Hypothalamus (tissue), 51 donors: ENCODE results near the gene ARHGAP12.

Experiments used
- DNase-seq, 51 donors: peaks; one replicate each; lab custom pipeline; 2025; lab: John Stamatoyannopoulos, UW

ARHGAP12 gene

DNA sequence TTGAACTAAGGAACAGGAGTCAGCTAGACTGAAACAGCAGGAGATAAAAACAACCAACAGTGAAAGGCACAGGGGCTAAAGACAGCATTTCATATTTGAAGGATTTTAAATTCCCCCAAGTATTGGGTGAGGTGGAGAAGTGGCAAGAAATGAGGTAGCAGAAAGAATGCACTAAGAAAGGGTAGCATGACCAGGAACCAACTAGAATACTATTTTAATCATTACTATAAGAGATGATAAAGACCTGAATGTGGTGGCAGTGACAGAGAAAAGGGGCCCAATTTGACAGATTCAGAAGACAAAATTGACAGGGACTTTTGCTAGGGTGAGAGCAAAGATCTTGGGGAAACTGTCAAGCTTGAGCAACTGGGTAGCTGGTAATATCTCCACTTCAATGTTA lies 94.9 kb downstream of the ARHGAP12 start:
- no peak for DNase-seq

DNA sequence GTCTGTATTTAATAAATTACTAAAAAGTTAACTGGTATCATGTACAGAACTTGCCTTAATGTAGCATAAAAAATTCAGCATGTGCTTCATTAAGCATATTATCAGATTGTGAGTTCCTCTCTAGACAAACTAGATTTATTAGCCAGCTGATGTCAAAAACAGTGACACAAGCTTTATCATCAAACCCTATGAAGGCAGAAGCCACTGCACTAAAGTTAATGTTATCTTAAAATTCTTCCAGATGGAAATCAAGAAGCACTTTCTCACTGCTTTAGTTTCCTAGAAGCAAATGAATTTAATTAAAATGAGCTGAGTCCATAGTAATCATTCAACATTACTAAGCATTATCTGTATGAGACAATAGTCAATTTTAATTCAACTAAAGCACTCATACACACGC lies 96.4 kb downstream of the ARHGAP12 start:
- no peak for DNase-seq

DNA sequence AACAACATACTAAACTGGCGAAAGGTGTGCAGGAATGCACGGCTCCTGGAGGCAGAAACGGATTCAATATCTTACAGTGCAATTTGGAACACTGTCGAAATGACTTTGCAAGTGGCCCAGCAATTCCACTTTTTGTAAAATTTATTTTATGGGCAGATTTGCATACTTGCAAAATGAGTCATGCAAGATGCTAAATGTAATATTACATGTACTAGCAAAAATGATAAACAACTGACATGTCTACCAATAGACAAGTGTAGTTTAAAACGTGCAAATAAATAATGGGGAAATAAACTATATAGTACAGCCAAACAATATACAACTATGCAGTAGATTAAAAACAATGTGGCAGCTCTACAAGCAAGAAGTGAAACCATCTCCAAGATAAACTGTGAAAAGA lies 97.7 kb downstream of the ARHGAP12 start:
- DNase-seq: no peak

DNA sequence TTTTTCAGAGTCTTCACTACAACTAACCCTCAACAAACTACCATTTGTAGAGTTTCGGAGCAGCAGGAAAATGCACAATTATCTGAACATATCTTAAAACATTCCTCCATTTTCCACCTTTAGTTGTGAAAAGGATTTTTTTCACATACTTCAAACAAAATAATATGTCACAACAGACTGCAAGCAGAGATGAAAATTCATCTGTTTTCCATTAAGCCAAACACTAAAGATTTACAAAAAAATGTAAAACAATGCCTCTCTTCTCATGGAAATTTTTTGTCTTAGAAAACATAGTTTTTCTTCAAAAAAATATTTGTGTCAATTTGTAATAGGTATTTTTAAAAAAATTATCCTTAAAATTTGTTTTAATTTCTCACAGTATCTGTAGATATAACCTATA lies 98.9 kb downstream of the ARHGAP12 start:
- no peak for DNase-seq

DNA sequence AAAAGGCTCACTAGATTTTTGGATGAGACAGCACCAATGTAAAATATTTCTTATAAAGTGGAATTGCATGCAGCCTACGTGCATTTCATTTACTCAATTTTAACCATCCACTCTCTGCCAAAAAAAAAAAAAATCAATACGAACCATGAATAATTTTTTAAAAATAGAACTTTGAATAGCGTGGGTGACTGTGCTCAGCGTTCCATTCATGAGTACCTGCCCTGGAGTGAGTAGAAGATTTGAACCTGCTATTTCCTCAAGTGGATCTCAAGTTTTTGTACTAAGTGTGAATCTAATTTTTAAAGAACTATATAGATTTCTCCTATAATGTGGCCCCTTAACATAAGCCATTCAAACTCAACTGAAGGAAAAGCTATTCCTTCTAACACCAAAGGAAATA lies 105.3 kb downstream of the ARHGAP12 start:
- DNase-seq: no peak

DNA sequence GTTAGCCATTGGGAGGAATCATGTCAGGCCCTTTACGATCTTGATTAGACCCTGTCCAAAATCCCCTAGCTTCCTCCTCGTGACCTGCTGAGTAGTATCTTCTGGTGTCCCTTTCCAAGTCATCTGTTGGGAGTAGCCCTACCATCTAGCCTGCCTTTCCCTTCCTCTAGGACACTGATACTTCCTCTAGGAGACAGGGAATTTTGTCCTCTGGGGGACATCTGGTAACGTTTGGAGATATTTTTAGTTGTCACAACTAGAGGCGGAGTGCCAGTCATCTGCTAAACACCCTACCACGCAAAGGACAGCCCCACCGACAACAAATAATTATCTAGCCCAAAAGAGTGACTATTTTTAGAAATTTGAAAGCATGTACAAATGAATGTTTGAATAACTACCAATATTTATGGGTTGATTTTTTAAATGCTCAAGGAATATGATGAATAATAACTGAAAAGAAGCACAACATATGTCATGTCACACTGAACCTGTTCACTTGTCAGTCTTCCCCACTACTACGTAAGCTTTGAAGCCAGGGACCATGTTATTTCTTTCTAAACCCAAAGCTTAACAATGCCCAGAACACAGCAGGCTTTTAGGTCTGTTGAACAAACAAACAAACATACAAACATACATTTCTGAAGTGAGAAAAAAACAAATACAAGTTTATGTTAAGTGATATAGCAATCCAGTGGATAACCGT lies 105.9 kb downstream of the ARHGAP12 start:
- no peak for DNase-seq

DNA sequence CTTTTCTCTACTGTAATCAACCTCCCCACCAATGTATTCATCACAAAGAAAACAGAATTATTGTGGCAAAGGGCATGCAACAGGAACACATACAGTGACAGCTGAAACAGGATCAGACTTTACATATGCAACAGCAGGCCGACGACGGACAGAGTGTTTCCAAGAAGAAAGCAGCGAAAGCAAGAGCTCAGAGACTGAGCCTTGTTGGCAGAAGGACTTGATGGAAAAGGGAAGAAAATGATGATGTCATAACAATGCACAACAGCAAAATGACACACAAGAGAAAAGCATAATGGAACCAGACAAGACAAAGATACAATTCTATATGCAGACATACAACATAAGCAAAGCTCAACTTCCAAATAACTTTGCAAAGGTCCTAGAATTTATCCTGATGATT lies 106.5 kb downstream of the ARHGAP12 start:
- no peak for DNase-seq

DNA sequence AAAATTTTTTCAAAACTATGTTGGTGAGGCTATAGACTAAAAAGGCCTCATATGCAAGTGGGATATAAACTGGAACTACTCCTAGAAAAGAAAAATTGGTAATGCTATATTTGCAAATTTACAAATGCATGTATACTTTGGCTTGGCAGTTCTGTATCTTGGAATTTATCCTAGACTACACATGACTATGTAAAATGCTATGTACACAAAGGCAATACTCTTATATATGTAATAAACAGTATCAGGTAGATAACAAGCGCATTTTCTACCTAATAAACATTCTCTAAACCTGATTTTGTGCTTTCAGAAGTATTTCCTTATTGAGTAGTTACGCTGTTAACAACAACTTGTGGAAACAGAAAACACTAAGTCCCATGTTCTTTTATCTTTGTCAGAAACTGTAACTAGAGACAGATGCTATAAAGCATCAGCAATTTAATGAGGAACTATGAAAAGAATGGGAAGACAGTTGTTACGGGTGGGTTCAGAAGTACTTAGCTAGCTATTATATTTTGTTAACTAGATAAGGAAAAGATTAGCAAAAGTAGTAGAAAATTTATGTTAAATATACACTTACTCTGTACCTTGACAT lies 107.8 kb downstream of the ARHGAP12 start:
- no peak for DNase-seq

DNA sequence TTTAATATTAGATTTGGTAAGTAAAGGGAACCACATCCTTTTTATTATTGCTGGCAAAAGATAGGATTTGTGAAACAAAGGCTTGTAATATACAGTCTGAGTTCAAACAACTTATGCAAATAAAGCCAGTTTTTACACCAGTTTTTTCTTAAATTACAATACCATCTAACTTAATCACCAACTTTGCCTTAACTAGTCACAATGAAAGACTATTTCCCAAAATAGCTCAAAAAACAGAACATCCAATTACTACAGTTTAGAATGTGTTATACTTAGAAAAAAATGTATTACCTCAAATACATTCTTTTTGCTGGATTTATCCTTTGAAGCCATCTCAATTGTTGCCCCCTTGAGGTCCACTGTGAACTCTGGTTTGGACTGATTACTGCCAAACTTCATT lies 108.5 kb downstream of the ARHGAP12 start:
- DNase-seq: no peak

DNA sequence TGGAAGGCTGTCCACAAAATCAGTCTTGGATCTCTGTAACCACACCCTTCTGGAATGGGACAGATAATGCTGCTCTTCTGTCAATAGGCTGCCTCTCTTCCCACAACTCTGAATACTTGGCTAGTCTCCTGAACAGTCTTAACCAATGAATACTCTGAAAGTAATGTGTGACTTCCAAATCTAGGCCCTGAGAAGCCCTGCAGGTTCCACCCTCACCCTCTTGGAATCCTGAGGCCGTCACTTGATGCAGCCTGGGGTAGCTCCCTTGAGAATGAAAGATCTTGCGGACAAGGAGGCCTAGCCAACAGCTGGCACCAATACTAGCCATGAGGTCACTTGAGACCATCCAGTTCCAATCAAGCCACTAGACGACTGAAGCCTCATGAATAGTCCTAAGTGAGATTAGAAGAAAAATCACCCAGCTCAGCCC lies 109.2 kb downstream of the ARHGAP12 start:
- DNase-seq: peak in 2 of 51 donors; percentile 0 to 9

DNA sequence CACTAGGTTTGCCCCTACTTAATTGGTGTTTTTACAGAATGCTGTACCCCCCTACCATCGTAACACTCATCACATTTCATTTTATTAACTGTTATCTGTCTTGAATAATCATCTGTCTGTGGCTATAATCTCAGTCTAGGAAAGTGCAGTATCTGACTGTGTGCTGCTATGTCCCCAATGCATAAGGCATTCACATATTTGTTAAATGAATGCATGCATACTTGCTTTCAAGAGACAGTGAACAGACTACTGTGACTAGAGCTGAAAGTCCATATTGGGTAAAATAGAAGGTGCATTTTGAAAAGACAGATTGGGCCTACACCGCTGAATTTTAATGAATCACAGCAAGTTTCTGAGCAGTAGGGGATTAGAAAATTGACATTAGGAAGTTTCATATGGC lies 112.3 kb downstream of the ARHGAP12 start:
- DNase-seq: no peak

DNA sequence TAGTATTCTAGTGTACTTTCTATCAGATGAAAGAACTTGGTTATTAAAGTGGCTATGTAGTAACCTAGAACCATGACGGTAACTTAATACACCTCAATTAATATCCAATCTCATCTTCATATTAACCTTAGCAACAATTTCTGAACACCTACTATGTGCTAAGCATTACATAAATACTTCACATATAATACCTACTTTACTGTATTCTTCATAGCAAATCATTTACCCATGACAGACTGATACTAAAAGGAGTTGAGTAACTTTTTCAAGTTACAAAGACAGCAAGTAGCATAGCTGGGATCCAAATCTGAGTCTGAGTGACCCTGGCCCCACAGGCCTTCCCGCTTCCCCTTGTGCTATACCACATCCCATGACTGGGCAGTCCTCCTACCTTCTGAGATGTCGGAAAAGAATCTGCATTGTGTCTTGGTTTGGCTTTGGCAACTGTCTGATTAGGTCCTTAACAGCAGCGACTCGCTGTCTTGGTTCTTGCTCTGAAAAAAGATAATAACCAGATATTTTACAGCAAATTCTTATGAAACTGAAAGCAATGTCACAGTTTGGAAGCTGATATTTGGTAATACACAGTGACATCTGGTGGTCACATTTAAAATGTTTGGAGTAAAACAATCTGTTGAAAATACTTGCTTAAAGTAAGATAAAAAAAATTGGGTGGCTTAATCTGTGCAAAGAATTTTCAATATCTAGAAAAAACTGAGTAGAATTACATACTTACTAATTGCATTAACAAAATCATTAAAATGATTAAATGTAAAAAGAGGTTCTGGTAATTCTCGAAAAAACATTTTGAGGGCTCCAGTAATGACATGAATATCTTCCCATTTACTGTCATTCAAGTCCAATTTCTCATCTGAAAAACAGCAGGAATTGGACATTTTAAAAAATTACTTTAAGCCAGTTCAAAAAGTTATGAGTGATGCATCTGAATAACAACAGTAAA lies 120.1 kb downstream of the ARHGAP12 start:
- peak in 19 of 51 donors; percentile 2 to 86 (median 15) for DNase-seq

DNA sequence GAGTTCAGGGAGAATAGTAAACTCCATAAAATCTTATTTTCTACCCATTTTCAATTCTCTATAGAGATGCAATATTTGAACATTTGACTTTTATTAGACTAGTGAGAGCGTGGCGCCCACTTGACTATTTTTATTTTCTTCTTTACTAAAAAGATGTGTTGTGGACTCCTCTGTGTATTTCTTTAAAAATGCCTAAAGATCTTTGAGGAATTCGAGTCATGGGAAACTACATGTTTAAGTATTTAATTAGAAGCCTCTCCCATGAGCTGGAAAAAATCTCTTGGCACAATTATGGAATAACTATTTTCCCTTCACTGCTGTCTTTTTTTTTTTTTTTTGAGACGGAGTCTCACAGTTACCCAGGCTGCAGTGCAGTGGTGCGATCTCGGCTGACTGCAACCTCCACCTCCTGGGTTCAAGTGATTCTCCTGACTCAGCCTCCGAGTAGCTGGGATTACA lies 124.2 kb downstream of the ARHGAP12 start:
- DNase-seq: no peak

DNA sequence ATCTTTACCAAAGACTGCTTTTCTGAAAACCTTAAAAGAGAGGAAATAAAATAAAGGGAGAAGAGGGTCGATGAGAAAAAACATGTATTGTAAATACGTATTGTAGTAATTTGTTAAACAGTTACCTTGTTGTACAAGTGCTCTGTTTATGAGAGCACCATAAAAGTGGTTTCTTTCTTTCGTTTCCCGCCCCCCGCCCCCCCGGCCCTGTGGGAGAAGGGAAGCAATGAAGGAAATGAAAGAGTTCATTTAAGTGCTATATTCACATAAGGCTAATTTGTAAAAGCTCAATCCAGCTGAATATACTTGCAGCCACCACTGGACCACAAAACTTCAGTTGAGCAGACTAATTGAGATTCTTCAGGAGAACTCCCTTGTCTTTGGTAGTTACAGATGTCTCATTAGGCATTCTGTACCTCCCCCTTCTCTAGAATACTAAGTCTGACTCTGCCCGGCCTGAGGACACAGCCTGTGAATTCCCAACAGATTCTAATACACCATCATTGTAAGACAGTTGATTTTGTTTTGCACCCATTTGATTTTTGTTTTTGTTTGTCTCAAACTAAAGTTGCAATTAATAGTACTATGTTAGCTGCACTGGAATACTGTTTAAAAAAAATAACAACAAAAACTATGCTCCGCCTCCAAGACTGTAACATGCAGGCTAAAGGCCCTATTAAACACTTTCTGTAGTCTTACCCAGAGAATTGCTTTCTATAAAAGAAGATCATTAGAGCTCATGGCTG lies 124.9 kb downstream of the ARHGAP12 start:
- peak in 15 of 51 donors; percentile 1 to 58 (median 11) for DNase-seq

DNA sequence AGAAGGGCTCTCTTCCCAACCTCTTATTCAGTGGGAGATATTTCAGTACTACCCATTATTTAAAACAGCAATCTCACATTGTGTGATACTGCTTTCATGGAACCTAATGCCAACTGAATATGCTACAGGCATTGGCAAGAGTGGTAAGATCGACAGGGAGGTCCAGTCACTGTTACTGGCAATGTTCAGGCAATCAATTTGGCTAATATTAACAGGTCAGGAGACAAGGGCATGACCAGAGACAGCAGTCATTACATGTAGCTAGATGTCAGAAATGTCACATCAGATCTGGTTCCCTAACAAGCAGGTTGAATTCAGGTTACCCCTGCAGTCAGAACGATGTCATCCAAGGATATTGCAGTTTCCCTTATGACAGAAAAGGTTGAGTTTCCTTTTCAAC lies 129.4 kb downstream of the ARHGAP12 start:
- no peak for DNase-seq

DNA sequence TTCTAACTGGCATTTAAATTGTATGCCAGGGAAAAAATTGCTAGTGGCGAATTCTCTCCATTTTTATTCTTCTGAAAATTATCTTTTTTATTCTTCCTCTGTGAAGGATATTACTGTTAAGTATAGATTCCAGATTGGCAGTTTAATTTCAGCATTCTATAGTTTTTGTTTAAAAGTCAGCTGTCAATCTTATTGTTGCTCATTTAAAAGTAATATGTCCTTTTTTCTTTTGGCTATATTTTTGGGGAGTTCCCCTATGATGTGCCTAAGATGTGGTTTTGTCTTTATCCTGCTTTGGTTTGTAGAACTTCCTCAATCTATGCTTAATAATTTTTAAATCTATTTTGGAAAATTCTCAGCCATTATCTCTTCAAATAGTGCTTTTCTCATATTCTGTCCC lies 135.9 kb downstream of the ARHGAP12 start:
- DNase-seq: no peak

DNA sequence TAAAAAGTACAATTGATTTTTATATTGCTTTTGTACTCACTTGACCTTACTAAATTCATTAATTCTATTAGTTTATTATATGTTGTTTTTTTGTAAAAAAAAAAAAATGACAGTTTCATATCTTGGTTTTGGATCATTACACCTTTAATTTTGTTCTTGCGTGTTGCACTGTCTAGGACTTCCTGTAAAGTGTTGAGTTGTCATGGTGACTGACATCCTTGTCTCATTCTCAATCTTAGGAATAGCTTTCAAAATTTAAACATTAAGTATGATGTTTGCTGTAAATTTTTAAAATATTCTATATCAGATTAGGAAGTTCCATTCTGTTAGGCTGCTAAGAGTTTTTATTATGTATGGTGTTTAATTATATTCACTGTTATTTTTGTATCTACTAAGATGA lies 139.1 kb downstream of the ARHGAP12 start:
- DNase-seq: no peak

DNA sequence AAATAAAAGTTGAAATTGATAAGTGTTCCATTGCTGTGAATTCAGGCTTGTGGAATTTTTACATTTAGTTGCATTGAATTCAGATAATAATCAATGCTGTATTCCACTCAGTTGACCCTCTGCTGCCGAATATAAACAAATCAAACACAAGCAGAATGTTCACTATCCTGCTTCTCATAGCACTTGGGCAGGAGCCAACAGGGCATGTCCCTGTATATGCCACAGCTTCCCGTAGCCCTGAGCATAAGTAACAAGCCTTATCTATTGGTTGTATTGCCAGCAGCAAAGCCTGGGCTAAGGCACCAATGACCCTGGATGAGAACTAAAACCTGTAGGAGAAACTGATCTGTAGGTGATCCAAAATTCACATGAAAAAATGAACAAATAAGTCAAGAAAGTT lies 145.9 kb downstream of the ARHGAP12 start:
- DNase-seq: no peak

DNA sequence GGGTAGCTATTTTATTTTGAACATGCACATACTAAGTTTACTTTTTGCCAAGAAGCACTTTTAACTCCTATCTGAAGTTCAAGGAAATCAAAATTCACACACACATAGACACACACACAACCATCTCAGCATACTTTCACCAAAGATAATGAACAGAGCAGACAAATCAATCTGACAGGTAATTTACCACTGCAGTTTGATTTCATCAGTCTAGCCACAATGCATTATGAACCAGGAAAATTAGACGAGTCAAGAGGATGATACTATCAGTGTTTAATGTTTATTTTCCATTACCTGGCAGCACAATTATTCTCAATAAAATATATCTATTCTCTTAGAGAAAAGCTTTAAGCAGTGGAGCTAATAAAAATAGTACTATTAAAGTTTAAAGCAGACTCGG lies 147.9 kb downstream of the ARHGAP12 start:
- no peak for DNase-seq

DNA sequence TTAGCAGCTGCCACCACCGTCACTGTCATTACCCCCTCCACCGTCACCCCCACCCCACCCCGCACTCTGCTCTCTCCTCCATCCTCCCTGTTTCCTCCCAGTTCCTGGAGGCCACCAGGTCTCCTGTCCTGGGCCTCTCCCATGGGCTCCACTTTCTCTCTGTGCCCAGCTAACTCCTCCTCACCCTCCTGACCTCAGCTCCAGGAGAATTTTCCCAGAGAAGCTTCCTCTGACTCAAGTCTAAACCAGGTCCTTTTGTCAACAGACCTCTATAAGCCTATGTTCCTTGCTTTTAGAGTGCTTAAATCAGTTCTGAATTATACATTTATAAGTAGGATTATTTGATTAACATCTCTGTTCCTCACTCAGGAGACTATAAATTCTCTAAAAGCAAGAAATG lies 150.0 kb downstream of the ARHGAP12 start:
- no peak for DNase-seq

DNA sequence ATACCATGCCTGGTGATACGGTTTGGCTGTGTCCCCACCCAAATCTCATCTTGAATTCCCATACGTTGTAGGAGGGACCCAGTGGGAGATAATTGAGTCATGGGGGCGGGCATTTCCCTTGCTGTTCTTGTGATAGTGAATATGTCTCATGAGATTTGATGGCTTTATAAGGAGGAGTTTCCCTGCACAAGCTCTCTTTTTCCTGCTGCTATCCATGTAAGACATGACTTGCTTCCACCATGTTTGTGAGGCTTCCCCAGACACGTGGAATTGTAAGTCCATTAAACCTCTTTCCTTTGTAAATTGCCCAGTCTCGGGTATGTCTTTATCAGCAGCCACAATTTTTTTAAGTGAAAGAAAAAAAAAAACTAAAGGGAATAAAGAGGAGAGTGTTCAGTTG lies 152.5 kb downstream of the ARHGAP12 start:
- DNase-seq: no peak
